Gastrocnemius medialis (tissue), 4 donors: ENCODE measurements around the gene RIMKLB. TPM values are rescaled to one million over a fixed set of nuclear protein-coding genes. Genes with fewer than 3 reads are reported as not detected.
"Not testable (repeated sequence)": the region's sequence is repeated elsewhere in the genome, so short reads cannot be mapped to it uniquely, and the experiment has no call there.

Experiments used
- ATAC-seq, 2 donors: fragments of 150-250 bp; one replicate each; pipeline ENCODE4 v1.9.1; 2016
- DNase-seq, 2 donors: peaks; one replicate each; pipeline ENCODE4 v3.0.0-alpha.2; 2019
- H3K27ac ChIP-seq, 4 donors: fragments of 200-600 bp; sonication (generic); 1 replicate in 1 of 4; 2 replicates in 3 of 4; pipeline ENCODE4 v1.5.1; 2016 to 2018; ENCODE audit warnings: mild to moderate bottlenecking in 2 of 4, moderate library complexity in 1 of 4
- H3K27me3 ChIP-seq, 3 donors: fragments of 200-600 bp; sonication (generic) in 2 of 3; 1 replicate in 1 of 3; 2 replicates in 2 of 3; pipeline versions ENCODE4 v1.5.1 to v1.6.0; 2016 to 2019; ENCODE audit warnings: mild to moderate bottlenecking in 1 of 3, moderate library complexity in 1 of 3
- H3K36me3 ChIP-seq, 2 donors: fragments of 200-600 bp; sonication (generic) in 1 of 2; one replicate each; pipeline ENCODE4 v1.5.1; 2017 to 2018
- H3K4me1 ChIP-seq, 2 donors: fragments of 200-600 bp; sonication (generic) in 1 of 2; one replicate each; pipeline ENCODE4 v1.5.1; 2016 to 2017; ENCODE audit warnings: mild to moderate bottlenecking in 2 of 2
- H3K4me3 ChIP-seq, 4 donors: fragments of 200-600 bp; sonication (generic) in 3 of 4; 1 replicate in 1 of 4; 2 replicates in 3 of 4; pipeline ENCODE4 v1.5.1; 2016 to 2019; ENCODE audit warnings: mild to moderate bottlenecking in 2 of 4
- H3K9me3 ChIP-seq, 3 donors: fragments of 200-600 bp; sonication (generic) in 2 of 3; 1 replicate in 1 of 3; 2 replicates in 2 of 3; pipeline ENCODE4 v1.5.1; 2016 to 2019
- CTCF ChIP-seq, 5 experiments: fragments of 450-650 bp in 3 of 5; fragments of 200-600 bp in 2 of 5; sonication (generic) in 2 of 5; IDR thresholded peaks in 4 of 5; conservative IDR thresholded peaks in 1 of 5; 1 replicate in 4 of 5; 2 replicates in 1 of 5; pipeline ENCODE4 v1.5.1; 2016 to 2019; ENCODE audit warnings: antibody characterized with exemption in 5 of 5, mild to moderate bottlenecking in 3 of 5, moderate library complexity in 3 of 5
- POLR2A ChIP-seq, 2 donors: fragments of 450-650 bp; IDR thresholded peaks; one replicate each; pipeline ENCODE4 v1.6.1; 2017; ENCODE audit warnings: antibody characterized with exemption in 2 of 2, mild to moderate bottlenecking in 2 of 2, moderate library complexity in 2 of 2
- in situ Hi-C, 4 donors: fragments of 200-750 bp; cut with MboI; loops; one replicate each; pipeline versions ENCODE4 v1.15.0 to v1.8.0; 2017; ENCODE audit warnings: low sequenced_read_pairs in 4 of 4
- intact Hi-C: fragments of 100-400 bp; cut with DNase I; formaldehyde crosslinking; loops from one replicate; pipeline ENCODE4 v1.15.1; 2023; ENCODE audit warnings: low total_unique reads
- total RNA-seq, 4 donors: library from RNA; depleted of rRNA; stranded (reverse); fragments of >200 nt; gene quantifications; one replicate each; pipeline versions ENCODE4 v1.1.0 to v1.2.3, GENCODE V29; 2016

RIMKLB gene
- total RNA-seq, 4 donors from 2014 or later = 6.9 to 13.7 (median 11.5) TPM

GRCh38 chr12:8780389-8780788 lies 82.6 kb downstream of the RIMKLB start:
- DNase-seq = no peak
- H3K4me3 ChIP-seq = no peak overlapping the region
- TF ChIP-seq CTCF (IDR thresholded peaks at IDR 0.05 in 4 of 5, conservative IDR thresholded peaks at IDR 0.05 in 1 of 5) = no peak
- no peak for TF ChIP-seq POLR2A (IDR thresholded peaks at IDR 0.05)
- peaks cover 0 to 17% of the 10 kb centered on the region in 2 donors for H3K36me3 ChIP-seq
- H3K9me3 ChIP-seq = no peaks in the 10 kb centered on the region
- no peak overlapping the region for H3K27ac ChIP-seq
- in situ Hi-C loops = no loop called here
- ATAC-seq = no peak
- intact Hi-C loops = no loop called here
- peaks cover 0 to 3% of the 10 kb centered on the region in 2 donors for H3K4me1 ChIP-seq
- no peaks in the 10 kb centered on the region for H3K27me3 ChIP-seq

- Histone ChIP-seq H3K4me1 (peaks cover 0 to 3% of the 10 kb centered on the region in 2 donors), H3K27ac (no peak overlapping the region), H3K9me3 (no peaks in the 10 kb centered on the region), H3K4me3 (no peak overlapping the region), H3K36me3 (peaks cover 0 to 17% of the 10 kb centered on the region in 2 donors), H3K27me3 (no peaks in the 10 kb centered on the region)
- in situ Hi-C loops (no loop called here), intact Hi-C loops (no loop called here)
- no peak for TF ChIP-seq CTCF (IDR thresholded peaks at IDR 0.05 in 4 of 5, conservative IDR thresholded peaks at IDR 0.05 in 1 of 5)
- TF ChIP-seq POLR2A (IDR thresholded peaks at IDR 0.05) = no peak
- no peak for DNase-seq
- no peak for ATAC-seq
These were observed 83.8 kb downstream of the RIMKLB start for GRCh38 chr12:8781381-8782127.

GRCh38 chr12:8784290-8784888 lies 86.6 kb downstream of the RIMKLB start:
- in situ Hi-C loops = no loop called here
- intact Hi-C loops = no loop called here

GRCh38 chr12:8785499-8785898 lies 87.7 kb downstream of the RIMKLB start:
- no peaks in the 10 kb centered on the region for H3K9me3 ChIP-seq
- DNase-seq (no peak), ATAC-seq (no peak)
- H3K36me3 ChIP-seq = peaks cover 0 to 11% of the 10 kb centered on the region in 2 donors
- no peak overlapping the region for H3K4me3 ChIP-seq
- peaks cover 0 to 3% of the 10 kb centered on the region in 2 donors for H3K4me1 ChIP-seq
- TF ChIP-seq CTCF (IDR thresholded peaks at IDR 0.05 in 4 of 5, conservative IDR thresholded peaks at IDR 0.05 in 1 of 5) (no peak), POLR2A (IDR thresholded peaks at IDR 0.05) (no peak)
- intact Hi-C loops = no loop called here
- H3K27me3 ChIP-seq = no peaks in the 10 kb centered on the region
- in situ Hi-C loops = no loop called here
- no peak overlapping the region for H3K27ac ChIP-seq

More at GRCh38 chr12:8784290-8784888, 86.6 kb downstream of the RIMKLB start:
- peaks cover 0 to 11% of the 10 kb centered on the region in 2 donors for H3K36me3 ChIP-seq
- H3K4me3 ChIP-seq = no peak overlapping the region
- DNase-seq (no peak), ATAC-seq (no peak)
- no peaks in the 10 kb centered on the region for H3K27me3 ChIP-seq
- no peak overlapping the region for H3K27ac ChIP-seq
- H3K4me1 ChIP-seq = peaks cover 0 to 3% of the 10 kb centered on the region in 2 donors
- TF ChIP-seq POLR2A (IDR thresholded peaks at IDR 0.05) (no peak), CTCF (IDR thresholded peaks at IDR 0.05 in 4 of 5, conservative IDR thresholded peaks at IDR 0.05 in 1 of 5) (no peak)
- no peaks in the 10 kb centered on the region for H3K9me3 ChIP-seq

- H3K27me3 ChIP-seq, in situ Hi-C loops, H3K9me3 ChIP-seq, H3K4me1 ChIP-seq, DNase-seq, H3K4me3 ChIP-seq, intact Hi-C loops, ATAC-seq, H3K27ac ChIP-seq: not testable (repeated sequence)
- H3K36me3 ChIP-seq = peaks cover 0 to 11% of the 10 kb centered on the region in 2 donors
These were observed 89.4 kb downstream of the RIMKLB start for GRCh38 chr12:8787206-8787605.

- in situ Hi-C loops, H3K4me1 ChIP-seq, H3K27me3 ChIP-seq, intact Hi-C loops, ATAC-seq, DNase-seq, H3K36me3 ChIP-seq, H3K27ac ChIP-seq, H3K9me3 ChIP-seq: not testable (repeated sequence)
- H3K4me3 ChIP-seq = peak overlapping the region in 1 of 4 donors; percentile 13
These were observed 90.9 kb downstream of the RIMKLB start for GRCh38 chr12:8788706-8789105.

- H3K4me3 ChIP-seq, H3K27ac ChIP-seq, H3K36me3 ChIP-seq, in situ Hi-C loops, H3K9me3 ChIP-seq, DNase-seq, H3K4me1 ChIP-seq, H3K27me3 ChIP-seq, intact Hi-C loops, ATAC-seq: not testable (repeated sequence)
These were observed 91.7 kb downstream of the RIMKLB start for GRCh38 chr12:8789341-8790013.
